GM19452 (cell line): ENCODE results near the gene ARSD.

Experiments
- ATAC-seq: cut with Tn5 transposase; IDR thresholded peaks from one replicate; pipeline ENCODE4 v1.9.1; 2021; ENCODE audit not compliant: unreplicated experiment

The ARSD gene

GRCh38 chrX:2862404-2862803 is 66.7 kb downstream of the ARSD start:
- ATAC-seq, result no peak

- ATAC-seq, result no peak
Observed at GRCh38 chrX:2859197-2859797, 69.8 kb downstream of the ARSD start.

GRCh38 chrX:2857566-2857965 is 71.6 kb downstream of the ARSD start:
- no peak for ATAC-seq

GRCh38 chrX:2855761-2856160 is 73.4 kb downstream of the ARSD start:
- ATAC-seq, result no peak

GRCh38 chrX:2854918-2855317 is 74.2 kb downstream of the ARSD start:
- ATAC-seq, result no peak
